Body of pancreas (tissue), 4 donors: ENCODE measurements around the gene APRT.

Experiments used
- CTCF ChIP-seq, 7 experiments: fragments of 450-650 bp in 4 of 7; fragments of 200-600 bp in 3 of 7; sonication (generic) in 3 of 7; IDR thresholded peaks; one replicate each; pipeline ENCODE4 v1.5.1; 2016 to 2019; ENCODE audit warnings: antibody characterized with exemption in 7 of 7
- POLR2A ChIP-seq, 3 donors: fragments of 450-650 bp; IDR thresholded peaks; one replicate each; pipeline ENCODE4 v1.6.1; 2016; ENCODE audit warnings: antibody characterized with exemption in 3 of 3, mild to moderate bottlenecking in 2 of 3

GRCh38 chr16:88839026-88839529 lies 27.4 kb upstream of the APRT start:
- TF ChIP-seq POLR2A (IDR thresholded peaks at IDR 0.05) (no peak), CTCF (IDR thresholded peaks at IDR 0.05) (no peak)
